ENCODE data around the gene PHGDH.

PHGDH gene

GRCh38 chr1:119752592-119752991 is 40.9 kb downstream of the PHGDH start:
- DNase-seq (ENCODE audit: extremely low read depth in 1 of 2, low read depth in 1 of 2): no peak

GRCh38 chr1:119758584-119758983 is 46.9 kb downstream of the PHGDH start:
- no peak for DNase-seq (ENCODE audit: extremely low read depth in 1 of 2, low read depth in 1 of 2)

- DNase-seq (ENCODE audit: extremely low read depth in 1 of 2, low read depth in 1 of 2): no peak
Observed at GRCh38 chr1:119762409-119762808, 50.7 kb downstream of the PHGDH start.

- no peak for DNase-seq (ENCODE audit: extremely low read depth in 1 of 2, low read depth in 1 of 2)
Observed at GRCh38 chr1:119762953-119763352, 51.2 kb downstream of the PHGDH start.

- DNase-seq (ENCODE audit: extremely low read depth in 1 of 2, low read depth in 1 of 2): no peak
Observed at GRCh38 chr1:119764220-119764619, 52.5 kb downstream of the PHGDH start.

GRCh38 chr1:119766374-119766794 is 54.6 kb downstream of the PHGDH start:
- no peak for DNase-seq (ENCODE audit: extremely low read depth in 1 of 2, low read depth in 1 of 2)

GRCh38 chr1:119767486-119767885 is 55.8 kb downstream of the PHGDH start:
- DNase-seq (ENCODE audit: extremely low read depth in 1 of 2, low read depth in 1 of 2): no peak

GRCh38 chr1:119768778-119769177 is 57.0 kb downstream of the PHGDH start, which contains the start of gene HMGCS2:
Gene HMGCS2, minus strand, starts transcription at chr1:119768905. Its CDS starts 61 bp downstream, at chr1:119768844.
- no peak for DNase-seq (ENCODE audit: extremely low read depth in 1 of 2, low read depth in 1 of 2)

- DNase-seq (ENCODE audit: extremely low read depth in 1 of 2, low read depth in 1 of 2): no peak
Observed at GRCh38 chr1:119771016-119771415, 59.3 kb downstream of the PHGDH start.

- no peak for DNase-seq (ENCODE audit: extremely low read depth in 1 of 2, low read depth in 1 of 2)
Observed at GRCh38 chr1:119771770-119772169, 60.0 kb downstream of the PHGDH start.

- no peak for DNase-seq (ENCODE audit: extremely low read depth in 1 of 2, low read depth in 1 of 2)
Observed at GRCh38 chr1:119772298-119772697, 60.6 kb downstream of the PHGDH start.

- no peak for DNase-seq (ENCODE audit: extremely low read depth in 1 of 2, low read depth in 1 of 2)
Observed at GRCh38 chr1:119773711-119774241, 62.0 kb downstream of the PHGDH start.

GRCh38 chr1:119774746-119775490 is 63.2 kb downstream of the PHGDH start:
- DNase-seq (ENCODE audit: extremely low read depth in 1 of 2, low read depth in 1 of 2): no peak

- no peak for DNase-seq (ENCODE audit: extremely low read depth in 1 of 2, low read depth in 1 of 2)
Observed at GRCh38 chr1:119778359-119778758, 66.6 kb downstream of the PHGDH start.

- no peak for DNase-seq (ENCODE audit: extremely low read depth in 1 of 2, low read depth in 1 of 2)
Observed at GRCh38 chr1:119778886-119779560, 67.3 kb downstream of the PHGDH start.

- no peak for DNase-seq (ENCODE audit: extremely low read depth in 1 of 2, low read depth in 1 of 2)
Observed at GRCh38 chr1:119779869-119780356, 68.2 kb downstream of the PHGDH start.

GRCh38 chr1:119781434-119782210 is 69.9 kb downstream of the PHGDH start:
- DNase-seq (ENCODE audit: extremely low read depth in 1 of 2, low read depth in 1 of 2): no peak

- DNase-seq (ENCODE audit: extremely low read depth in 1 of 2, low read depth in 1 of 2): no peak
Observed at GRCh38 chr1:119782631-119783325, 71.0 kb downstream of the PHGDH start.

- DNase-seq (ENCODE audit: extremely low read depth in 1 of 2, low read depth in 1 of 2): no peak
Observed at GRCh38 chr1:119783354-119784185, 71.8 kb downstream of the PHGDH start.

Data from stimulated activated CD8-positive, alpha-beta memory T cell treated with anti-CD3 and anti-CD28 coated beads, Interleukin-7, amount 100 ng/mL, for 48 hours (primary cell).